HEK293 (cell line): ENCODE measurements around the gene CAV2.

ENCODE experiments used
- GLI4 ChIP-seq: fragments of 450-650 bp; formaldehyde crosslinking; IDR thresholded peaks from 2 replicates; pipeline ENCODE4 v1.5.1; 2016; ENCODE audit warnings: missing biosample characterization, missing genetic modification characterization
- HOXD13 ChIP-seq: sonication (generic); formaldehyde crosslinking; IDR thresholded peaks from 2 replicates; pipeline ENCODE4 v1.8.0; 2022; ENCODE audit warnings: missing genetic modification reagents, borderline replicate concordance
- SP7 ChIP-seq: fragments of 450-650 bp; formaldehyde crosslinking; IDR thresholded peaks from 2 replicates; pipeline ENCODE4 v1.5.1; 2016; ENCODE audit warnings: missing biosample characterization, missing genetic modification characterization
- TCF7L2 ChIP-seq: IDR thresholded peaks from 2 replicates; pipeline ENCODE4 v1.6.1; 2011; ENCODE audit warnings: low read depth, mild to moderate bottlenecking, inconsistent platforms, low read length, moderate library complexity, borderline replicate concordance
- YY1 ChIP-seq: fragments of 450-650 bp; formaldehyde crosslinking; IDR thresholded peaks from 2 replicates; pipeline ENCODE4 v1.5.1; 2018; ENCODE audit warnings: missing biosample characterization, missing genetic modification characterization
- ZBTB21 ChIP-seq: fragments of 450-650 bp; formaldehyde crosslinking; IDR thresholded peaks from 2 replicates; pipeline ENCODE4 v1.5.1; 2017; ENCODE audit warnings: missing biosample characterization, missing genetic modification characterization
- ZFHX2 ChIP-seq: fragments of 450-650 bp; formaldehyde crosslinking; conservative IDR thresholded peaks from 2 replicates; pipeline ENCODE4 v1.5.1; 2016; ENCODE audit warnings: missing biosample characterization, missing genetic modification characterization
- ZNF114 ChIP-seq: fragments of 450-650 bp; formaldehyde crosslinking; IDR thresholded peaks from 2 replicates; pipeline ENCODE4 v1.5.0; 2017; ENCODE audit warnings: missing biosample characterization, missing genetic modification characterization
- ZNF133 ChIP-seq: fragments of 450-650 bp; formaldehyde crosslinking; IDR thresholded peaks from 2 replicates; pipeline ENCODE4 v1.5.1; 2016; ENCODE audit warnings: missing biosample characterization, missing genetic modification characterization
- ZNF146 ChIP-seq: fragments of 450-650 bp; formaldehyde crosslinking; IDR thresholded peaks from 2 replicates; pipeline ENCODE4 v1.5.1; 2016; ENCODE audit warnings: missing biosample characterization, missing genetic modification characterization
- ZNF184 ChIP-seq: fragments of 450-650 bp; IDR thresholded peaks from 2 replicates; pipeline ENCODE4 v1.5.1; 2018; ENCODE audit warnings: missing biosample characterization, mild to moderate bottlenecking, missing genetic modification characterization
- ZNF202 ChIP-seq: fragments of 450-650 bp; formaldehyde crosslinking; IDR thresholded peaks from 2 replicates; pipeline ENCODE4 v1.5.1; 2016; ENCODE audit warnings: missing biosample characterization, missing genetic modification characterization, borderline replicate concordance
- ZNF214 ChIP-seq: fragments of 450-650 bp; formaldehyde crosslinking; IDR thresholded peaks from 2 replicates; pipeline ENCODE4 v1.5.1; 2017; ENCODE audit warnings: missing biosample characterization, mild to moderate bottlenecking, missing genetic modification characterization, borderline replicate concordance
- ZNF239 ChIP-seq: fragments of 450-650 bp; formaldehyde crosslinking; IDR thresholded peaks from 2 replicates; pipeline ENCODE4 v1.5.1; 2016; ENCODE audit warnings: missing biosample characterization, missing genetic modification characterization
- ZNF24 ChIP-seq: fragments of 450-650 bp; formaldehyde crosslinking; IDR thresholded peaks from 2 replicates; pipeline ENCODE4 v1.5.1; 2016; ENCODE audit warnings: missing biosample characterization, missing genetic modification characterization
- ZNF335 ChIP-seq: fragments of 450-650 bp; formaldehyde crosslinking; conservative IDR thresholded peaks from 2 replicates; pipeline ENCODE4 v1.5.1; 2016; ENCODE audit warnings: missing biosample characterization, missing genetic modification characterization
- ZNF433 ChIP-seq: fragments of 450-650 bp; formaldehyde crosslinking; IDR thresholded peaks from 2 replicates; pipeline ENCODE4 v1.5.1; 2016; ENCODE audit warnings: missing biosample characterization, missing genetic modification characterization, low read depth
- ZNF600 ChIP-seq: fragments of 450-650 bp; formaldehyde crosslinking; IDR thresholded peaks from 2 replicates; pipeline ENCODE4 v1.5.1; 2016; ENCODE audit warnings: missing biosample characterization, missing genetic modification characterization
- ZNF610 ChIP-seq: fragments of 450-650 bp; formaldehyde crosslinking; IDR thresholded peaks from 2 replicates; pipeline ENCODE4 v1.5.1; 2016; ENCODE audit warnings: missing biosample characterization, missing genetic modification characterization, borderline replicate concordance
- ZNF629 ChIP-seq: fragments of 450-650 bp; formaldehyde crosslinking; IDR thresholded peaks from 2 replicates; pipeline ENCODE4 v1.5.1; 2017; ENCODE audit warnings: missing biosample characterization, missing genetic modification characterization
- ZNF670 ChIP-seq: fragments of 450-650 bp; formaldehyde crosslinking; IDR thresholded peaks from 2 replicates; pipeline ENCODE4 v1.5.1; 2016; ENCODE audit warnings: missing biosample characterization, missing genetic modification characterization, low read depth
- ZNF792 ChIP-seq: fragments of 450-650 bp; formaldehyde crosslinking; IDR thresholded peaks from 2 replicates; pipeline ENCODE4 v1.5.1; 2016; ENCODE audit warnings: missing biosample characterization, missing genetic modification characterization
- ZNF830 ChIP-seq: fragments of 450-650 bp; IDR thresholded peaks from 2 replicates; pipeline ENCODE4 v1.5.0; 2018; ENCODE audit warnings: missing biosample characterization, missing genetic modification characterization, low read depth, mild to moderate bottlenecking, moderate library complexity
- TF ChIP-seq, protein P1 (sequence below): fragments of 450-650 bp; formaldehyde crosslinking; IDR thresholded peaks from 2 replicates; pipeline ENCODE4 v1.5.1; 2017; ENCODE audit warnings: missing biosample characterization, missing genetic modification characterization
- TF ChIP-seq, protein P2 (sequence below): fragments of 450-650 bp; formaldehyde crosslinking; IDR thresholded peaks from 2 replicates; pipeline ENCODE4 v1.5.1; 2016; ENCODE audit warnings: missing biosample characterization, missing genetic modification characterization
- TF ChIP-seq, protein P3 (sequence below): fragments of 450-650 bp; formaldehyde crosslinking; IDR thresholded peaks from 2 replicates; pipeline ENCODE4 v1.5.1; 2016; ENCODE audit warnings: missing biosample characterization, missing genetic modification characterization
- TF ChIP-seq, protein P4 (sequence below): fragments of 450-650 bp; formaldehyde crosslinking; conservative IDR thresholded peaks from 2 replicates; pipeline ENCODE4 v1.5.1; 2016; ENCODE audit warnings: low read depth, missing biosample characterization, missing genetic modification characterization
- TF ChIP-seq, protein P5 (sequence below): fragments of 450-650 bp; formaldehyde crosslinking; IDR thresholded peaks from 2 replicates; pipeline ENCODE4 v1.5.1; 2016; ENCODE audit warnings: missing biosample characterization, missing genetic modification characterization
- TF ChIP-seq, protein P6 (sequence below): fragments of 450-650 bp; formaldehyde crosslinking; IDR thresholded peaks from 2 replicates; pipeline ENCODE4 v1.5.1; 2017; ENCODE audit warnings: missing biosample characterization, mild to moderate bottlenecking, missing genetic modification characterization, moderate library complexity

Gene CAV2

DNA sequence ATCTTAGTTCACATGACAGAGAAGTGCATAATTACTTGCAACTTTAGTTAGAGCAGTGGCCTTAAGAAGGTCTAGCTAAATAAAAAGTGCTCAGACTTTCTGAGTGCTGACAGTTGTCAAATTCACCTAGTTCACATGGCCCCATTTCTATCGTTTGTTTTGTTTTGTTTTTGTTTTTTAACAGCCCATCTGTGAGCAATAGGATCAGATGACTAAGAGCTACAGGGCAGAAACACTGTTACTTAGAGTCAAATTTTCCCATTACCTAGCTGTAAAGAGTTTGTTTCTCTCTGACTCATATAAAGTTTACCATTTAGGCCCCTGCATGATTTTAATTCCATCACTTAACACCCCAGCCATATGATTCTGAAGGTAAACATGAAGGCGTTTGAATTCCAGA, 44.1 kb downstream of the CAV2 start (continued):
- TF ChIP-seq, protein P1, sequence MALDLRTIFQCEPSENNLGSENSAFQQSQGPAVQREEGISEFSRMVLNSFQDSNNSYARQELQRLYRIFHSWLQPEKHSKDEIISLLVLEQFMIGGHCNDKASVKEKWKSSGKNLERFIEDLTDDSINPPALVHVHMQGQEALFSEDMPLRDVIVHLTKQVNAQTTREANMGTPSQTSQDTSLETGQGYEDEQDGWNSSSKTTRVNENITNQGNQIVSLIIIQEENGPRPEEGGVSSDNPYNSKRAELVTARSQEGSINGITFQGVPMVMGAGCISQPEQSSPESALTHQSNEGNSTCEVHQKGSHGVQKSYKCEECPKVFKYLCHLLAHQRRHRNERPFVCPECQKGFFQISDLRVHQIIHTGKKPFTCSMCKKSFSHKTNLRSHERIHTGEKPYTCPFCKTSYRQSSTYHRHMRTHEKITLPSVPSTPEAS: no peak
- TF ChIP-seq ZNF184 (tag by site-specific recombination): peak; percentile 58; the same call in 1 of the 2 replicates
- no peak for TF ChIP-seq HOXD13 (CRISPR knock-in tag)
- peak; percentile 64 for TF ChIP-seq ZNF629
- no peak for TF ChIP-seq ZNF610 (tag by site-specific recombination)
- no peak for TF ChIP-seq ZFHX2 (tag by site-specific recombination)
- TF ChIP-seq YY1 (tag by site-specific recombination): no peak
- TF ChIP-seq ZNF133 (tag by site-specific recombination): no peak
- no peak for TF ChIP-seq ZNF239 (tag by site-specific recombination)
- peak; percentile 41; the same call in 1 of the 2 replicates for TF ChIP-seq ZNF335 (tag by site-specific recombination)
- TF ChIP-seq, protein P2, sequence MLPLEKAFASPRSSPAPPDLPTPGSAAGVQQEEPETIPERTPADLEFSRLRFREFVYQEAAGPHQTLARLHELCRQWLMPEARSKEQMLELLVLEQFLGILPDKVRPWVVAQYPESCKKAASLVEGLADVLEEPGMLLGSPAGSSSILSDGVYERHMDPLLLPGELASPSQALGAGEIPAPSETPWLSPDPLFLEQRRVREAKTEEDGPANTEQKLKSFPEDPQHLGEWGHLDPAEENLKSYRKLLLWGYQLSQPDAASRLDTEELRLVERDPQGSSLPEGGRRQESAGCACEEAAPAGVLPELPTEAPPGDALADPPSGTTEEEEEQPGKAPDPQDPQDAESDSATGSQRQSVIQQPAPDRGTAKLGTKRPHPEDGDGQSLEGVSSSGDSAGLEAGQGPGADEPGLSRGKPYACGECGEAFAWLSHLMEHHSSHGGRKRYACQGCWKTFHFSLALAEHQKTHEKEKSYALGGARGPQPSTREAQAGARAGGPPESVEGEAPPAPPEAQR: no peak
- TF ChIP-seq, protein P3, sequence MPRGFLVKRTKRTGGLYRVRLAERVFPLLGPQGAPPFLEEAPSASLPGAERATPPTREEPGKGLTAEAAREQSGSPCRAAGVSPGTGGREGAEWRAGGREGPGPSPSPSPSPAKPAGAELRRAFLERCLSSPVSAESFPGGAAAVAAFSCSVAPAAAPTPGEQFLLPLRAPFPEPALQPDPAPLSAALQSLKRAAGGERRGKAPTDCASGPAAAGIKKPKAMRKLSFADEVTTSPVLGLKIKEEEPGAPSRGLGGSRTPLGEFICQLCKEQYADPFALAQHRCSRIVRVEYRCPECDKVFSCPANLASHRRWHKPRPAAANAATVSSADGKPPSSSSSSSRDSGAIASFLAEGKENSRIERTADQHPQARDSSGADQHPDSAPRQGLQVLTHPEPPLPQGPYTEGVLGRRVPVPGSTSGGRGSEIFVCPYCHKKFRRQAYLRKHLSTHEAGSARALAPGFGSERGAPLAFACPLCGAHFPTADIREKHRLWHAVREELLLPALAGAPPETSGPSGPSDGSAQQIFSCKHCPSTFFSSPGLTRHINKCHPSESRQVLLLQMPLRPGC (tag by site-specific recombination): peak; percentile 82
- TF ChIP-seq TCF7L2: no peak
- TF ChIP-seq, protein P4, sequence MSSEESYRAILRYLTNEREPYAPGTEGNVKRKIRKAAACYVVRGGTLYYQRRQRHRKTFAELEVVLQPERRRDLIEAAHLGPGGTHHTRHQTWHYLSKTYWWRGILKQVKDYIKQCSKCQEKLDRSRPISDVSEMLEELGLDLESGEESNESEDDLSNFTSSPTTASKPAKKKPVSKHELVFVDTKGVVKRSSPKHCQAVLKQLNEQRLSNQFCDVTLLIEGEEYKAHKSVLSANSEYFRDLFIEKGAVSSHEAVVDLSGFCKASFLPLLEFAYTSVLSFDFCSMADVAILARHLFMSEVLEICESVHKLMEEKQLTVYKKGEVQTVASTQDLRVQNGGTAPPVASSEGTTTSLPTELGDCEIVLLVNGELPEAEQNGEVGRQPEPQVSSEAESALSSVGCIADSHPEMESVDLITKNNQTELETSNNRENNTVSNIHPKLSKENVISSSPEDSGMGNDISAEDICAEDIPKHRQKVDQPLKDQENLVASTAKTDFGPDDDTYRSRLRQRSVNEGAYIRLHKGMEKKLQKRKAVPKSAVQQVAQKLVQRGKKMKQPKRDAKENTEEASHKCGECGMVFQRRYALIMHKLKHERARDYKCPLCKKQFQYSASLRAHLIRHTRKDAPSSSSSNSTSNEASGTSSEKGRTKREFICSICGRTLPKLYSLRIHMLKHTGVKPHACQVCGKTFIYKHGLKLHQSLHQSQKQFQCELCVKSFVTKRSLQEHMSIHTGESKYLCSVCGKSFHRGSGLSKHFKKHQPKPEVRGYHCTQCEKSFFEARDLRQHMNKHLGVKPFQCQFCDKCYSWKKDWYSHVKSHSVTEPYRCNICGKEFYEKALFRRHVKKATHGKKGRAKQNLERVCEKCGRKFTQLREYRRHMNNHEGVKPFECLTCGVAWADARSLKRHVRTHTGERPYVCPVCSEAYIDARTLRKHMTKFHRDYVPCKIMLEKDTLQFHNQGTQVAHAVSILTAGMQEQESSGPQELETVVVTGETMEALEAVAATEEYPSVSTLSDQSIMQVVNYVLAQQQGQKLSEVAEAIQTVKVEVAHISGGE: no peak
- TF ChIP-seq ZNF792: no peak
- TF ChIP-seq, protein P5, sequence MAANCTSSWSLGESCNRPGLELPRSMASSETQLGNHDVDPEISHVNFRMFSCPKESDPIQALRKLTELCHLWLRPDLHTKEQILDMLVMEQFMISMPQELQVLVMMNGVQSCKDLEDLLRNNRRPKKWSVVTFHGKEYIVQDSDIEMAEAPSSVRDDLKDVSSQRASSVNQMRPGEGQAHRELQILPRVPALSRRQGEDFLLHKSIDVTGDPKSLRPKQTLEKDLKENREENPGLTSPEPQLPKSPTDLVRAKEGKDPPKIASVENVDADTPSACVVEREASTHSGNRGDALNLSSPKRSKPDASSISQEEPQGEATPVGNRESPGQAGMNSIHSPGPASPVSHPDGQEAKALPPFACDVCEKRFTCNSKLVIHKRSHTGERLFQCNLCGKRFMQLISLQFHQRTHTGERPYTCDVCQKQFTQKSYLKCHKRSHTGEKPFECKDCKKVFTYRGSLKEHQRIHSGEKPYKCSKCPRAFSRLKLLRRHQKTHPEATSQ: no peak
- TF ChIP-seq ZNF114 (tag by site-specific recombination): no peak
- peak; percentile 59; the same call in 1 of the 2 replicates for TF ChIP-seq ZNF24 (tag by site-specific recombination)
- TF ChIP-seq ZNF670 (tag by site-specific recombination): no peak
- no peak for TF ChIP-seq ZNF433 (tag by site-specific recombination)
- TF ChIP-seq ZNF830 (tag by site-specific recombination): no peak
- TF ChIP-seq ZNF214 (tag by site-specific recombination): no peak
- TF ChIP-seq, protein P6, sequence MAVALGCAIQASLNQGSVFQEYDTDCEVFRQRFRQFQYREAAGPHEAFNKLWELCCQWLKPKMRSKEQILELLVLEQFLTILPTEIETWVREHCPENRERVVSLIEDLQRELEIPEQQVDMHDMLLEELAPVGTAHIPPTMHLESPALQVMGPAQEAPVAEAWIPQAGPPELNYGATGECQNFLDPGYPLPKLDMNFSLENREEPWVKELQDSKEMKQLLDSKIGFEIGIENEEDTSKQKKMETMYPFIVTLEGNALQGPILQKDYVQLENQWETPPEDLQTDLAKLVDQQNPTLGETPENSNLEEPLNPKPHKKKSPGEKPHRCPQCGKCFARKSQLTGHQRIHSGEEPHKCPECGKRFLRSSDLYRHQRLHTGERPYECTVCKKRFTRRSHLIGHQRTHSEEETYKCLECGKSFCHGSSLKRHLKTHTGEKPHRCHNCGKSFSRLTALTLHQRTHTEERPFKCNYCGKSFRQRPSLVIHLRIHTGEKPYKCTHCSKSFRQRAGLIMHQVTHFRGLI (tag by site-specific recombination): no peak
- peak; percentile 46; the same call in 1 of the 2 replicates for TF ChIP-seq SP7 (tag by site-specific recombination)
- TF ChIP-seq ZBTB21 (tag by site-specific recombination): no peak
- TF ChIP-seq ZNF600 (tag by site-specific recombination): 0 out of 2 replicates have a peak, but pooled peaks have one; percentile 38
- TF ChIP-seq ZNF146: no peak
- no peak for TF ChIP-seq ZNF202
- no peak for TF ChIP-seq GLI4
